Liver (tissue), 3 donors: ENCODE results near the gene CDH23.

ENCODE experiments used
- CTCF ChIP-seq: fragments of 150-350 bp; IDR thresholded peaks from 2 replicates; pipeline ENCODE4 v1.5.1; 2017; ENCODE audit warnings: improper control_type of control experiment, low read depth, low read length; ENCODE audit not compliant: missing input control
- GABPA ChIP-seq, 2 donors: IDR thresholded peaks in 1 of 2; conservative IDR thresholded peaks in 1 of 2; 2 replicates each; pipeline ENCODE4 v1.6.1; 2016; ENCODE audit warnings: antibody characterized with exemption in 2 of 2, mild to moderate bottlenecking in 1 of 2, moderate library complexity in 1 of 2
- REST ChIP-seq: IDR thresholded peaks from 2 replicates; pipeline ENCODE4 v1.6.1; 2016; ENCODE audit warnings: antibody characterized with exemption, mild to moderate bottlenecking
- TAF1 ChIP-seq: conservative IDR thresholded peaks from 2 replicates; pipeline ENCODE4 v1.6.1; 2016; ENCODE audit warnings: antibody characterized with exemption, mild to moderate bottlenecking
- TF ChIP-seq, protein P1 (sequence below): IDR thresholded peaks from 2 replicates; pipeline ENCODE4 v1.6.1; 2016; ENCODE audit warnings: antibody characterized with exemption
- donor health status: healthy.
- donor health status: healthy.

DNA sequence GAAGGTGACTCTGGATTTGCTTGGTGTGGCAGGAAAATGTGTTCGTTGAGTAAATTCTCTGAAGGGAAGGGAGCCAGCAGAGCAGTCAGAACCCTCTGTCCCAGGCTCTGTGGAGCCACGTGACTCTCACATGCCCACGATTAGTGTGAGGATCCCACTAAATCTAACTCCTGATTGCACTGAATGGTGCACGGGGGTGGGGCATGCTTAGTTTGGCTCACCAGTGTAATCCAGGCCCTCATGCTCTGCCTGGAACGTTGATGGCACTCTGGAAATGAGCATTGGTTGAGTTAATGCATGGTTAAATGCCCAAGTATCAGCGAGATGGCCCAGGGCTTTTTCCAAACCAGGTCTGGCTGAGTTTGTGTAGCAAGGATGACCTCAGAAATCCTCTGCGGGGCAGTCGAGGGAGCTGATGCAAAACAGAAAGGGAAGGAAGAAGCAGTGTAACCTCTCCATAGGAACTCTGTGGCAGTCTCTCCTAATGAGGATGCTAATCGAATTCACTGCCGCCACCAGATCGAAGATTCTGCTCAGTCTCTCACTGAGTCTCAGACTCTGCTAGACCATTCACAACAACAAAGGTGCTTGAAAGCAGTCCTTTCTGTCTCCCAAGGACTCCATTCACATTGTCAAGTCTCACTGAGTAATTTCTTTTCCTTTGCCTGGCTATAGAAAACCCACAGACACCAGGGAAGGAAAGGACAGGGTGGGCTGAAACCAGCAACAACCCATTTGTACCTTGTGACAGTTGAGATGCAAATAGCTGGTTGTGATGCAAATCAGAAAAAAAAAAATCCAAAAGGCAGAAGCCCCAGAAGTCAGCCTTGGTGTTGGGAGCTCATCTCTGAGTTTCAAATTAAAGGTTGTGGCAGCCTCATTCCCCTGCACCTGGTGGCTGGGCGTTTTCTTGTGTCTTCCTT lies 224.8 kb downstream of the CDH23 start:
- TF ChIP-seq REST, result no peak
- TF ChIP-seq CTCF, result no peak
- TF ChIP-seq GABPA (IDR thresholded peaks at IDR 0.05 in 1 of 2, conservative IDR thresholded peaks at IDR 0.05 in 1 of 2), result no peak
- TF ChIP-seq, protein P1, sequence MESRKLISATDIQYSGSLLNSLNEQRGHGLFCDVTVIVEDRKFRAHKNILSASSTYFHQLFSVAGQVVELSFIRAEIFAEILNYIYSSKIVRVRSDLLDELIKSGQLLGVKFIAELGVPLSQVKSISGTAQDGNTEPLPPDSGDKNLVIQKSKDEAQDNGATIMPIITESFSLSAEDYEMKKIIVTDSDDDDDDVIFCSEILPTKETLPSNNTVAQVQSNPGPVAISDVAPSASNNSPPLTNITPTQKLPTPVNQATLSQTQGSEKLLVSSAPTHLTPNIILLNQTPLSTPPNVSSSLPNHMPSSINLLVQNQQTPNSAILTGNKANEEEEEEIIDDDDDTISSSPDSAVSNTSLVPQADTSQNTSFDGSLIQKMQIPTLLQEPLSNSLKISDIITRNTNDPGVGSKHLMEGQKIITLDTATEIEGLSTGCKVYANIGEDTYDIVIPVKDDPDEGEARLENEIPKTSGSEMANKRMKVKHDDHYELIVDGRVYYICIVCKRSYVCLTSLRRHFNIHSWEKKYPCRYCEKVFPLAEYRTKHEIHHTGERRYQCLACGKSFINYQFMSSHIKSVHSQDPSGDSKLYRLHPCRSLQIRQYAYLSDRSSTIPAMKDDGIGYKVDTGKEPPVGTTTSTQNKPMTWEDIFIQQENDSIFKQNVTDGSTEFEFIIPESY, result peak; percentile 17
- TF ChIP-seq TAF1, result no peak
